HepG2 (cell line): ENCODE measurements around the gene USP7. TPM values are rescaled to one million over a fixed set of nuclear protein-coding genes. Genes with fewer than 3 reads are reported as not detected.

Source experiments
- ATAC-seq: fragments of 200-7000 bp; cut with Tn5 transposase; 3 replicates; pipeline ENCODE4 v1.9.1; 2020; ENCODE audit warnings: mild to moderate bottlenecking, moderate library complexity
- BruUV-seq: library from RNA; stranded (reverse); fragments of 400-500 nt; replicated peaks from 2 replicates; lab custom pipeline; 2021; lab: Mats Ljungman, UMichigan
- CTCF ChIA-PET: fragments of 300-600 bp; formaldehyde crosslinking; extraction: SDS; loops from one replicate; lab custom pipeline; 2021; ENCODE audit warnings: low total read pairs, inconsistent platforms, low intra/inter-chr PET ratio; lab: Yijun Ruan, JAX
- POLR2A ChIA-PET: fragments of 350-600 bp; sonication (Branson Sonifier 250); formaldehyde crosslinking; loops from one replicate; lab custom pipeline; 2020; ENCODE audit warnings: antibody characterized with exemption, inconsistent platforms; lab: Yijun Ruan, JAX
- DNase-seq: peaks from one replicate; pipeline ENCODE4 v3.0.0-alpha.2; 2015; ENCODE audit warnings: low spot score
- FAIRE-seq: peaks from 3 replicates; lab custom pipeline; 2011; peaks lifted over from hg19 to GRCh38; lab: Jason Lieb, UNC
- H2AFZ ChIP-seq: one replicate; pipeline ENCODE4 v1.6.1; 2011; ENCODE audit warnings: low read length, inconsistent platforms
- H3K27ac ChIP-seq: fragments of 300-600 bp; 3 replicates; pipeline ENCODE4 v1.8.0; 2011; ENCODE audit warnings: mixed run types, mild to moderate bottlenecking, mixed read lengths, low read length, inconsistent platforms; ENCODE audit not compliant: insufficient read depth; ENCODE audit errors: extremely low read length
- H3K27me3 ChIP-seq, 2 experiments: fragments of 200-600 bp in 1 of 2; 2 replicates in 1 of 2; 3 replicates in 1 of 2; pipeline versions ENCODE4 v1.6.0 to v1.8.0; 2011; ENCODE audit warnings: low read length in 2 of 2, mild to moderate bottlenecking in 2 of 2, moderate library complexity in 2 of 2, inconsistent platforms in 1 of 2; ENCODE audit not compliant: insufficient read depth in 2 of 2, control insufficient read depth in 1 of 2
- H3K36me3 ChIP-seq, 2 experiments: fragments of 200-600 bp in 1 of 2; replicated peaks in 1 of 2; 2 replicates in 1 of 2; 3 replicates in 1 of 2; pipeline versions ENCODE4 v1.5.1 to v1.8.0; 2011; ENCODE audit warnings: low read length in 2 of 2, inconsistent platforms in 1 of 2; ENCODE audit not compliant: insufficient read depth in 2 of 2, control insufficient read depth in 1 of 2
- H3K4me1 ChIP-seq: 2 replicates; pipeline ENCODE4 v1.5.1; 2012; ENCODE audit warnings: low read length, inconsistent platforms; ENCODE audit not compliant: insufficient read depth
- H3K4me2 ChIP-seq: 2 replicates; pipeline ENCODE4 v1.6.0; 2011; ENCODE audit warnings: low read depth, low read length, inconsistent platforms
- H3K4me3 ChIP-seq, 3 experiments: fragments of 200-600 bp in 1 of 3; sonication (generic), shearing (Covaris generic) in 1 of 3; replicated peaks in 1 of 3; 2 replicates each; pipeline ENCODE4 v1.5.1; 2011 to 2016; ENCODE audit warnings: low read length in 3 of 3, inconsistent platforms in 2 of 3, low read depth in 2 of 3, mild to moderate bottlenecking in 2 of 3, control low read depth in 1 of 3, mixed read lengths in 1 of 3; ENCODE audit not compliant: insufficient read depth in 1 of 3
- H3K79me2 ChIP-seq: one replicate; pipeline ENCODE4 v1.6.1; 2011; ENCODE audit warnings: low read length, inconsistent platforms; ENCODE audit not compliant: insufficient read depth
- H3K9ac ChIP-seq: 2 replicates; pipeline ENCODE4 v1.6.0; 2011; ENCODE audit warnings: mild to moderate bottlenecking, low read depth, low read length, inconsistent platforms; ENCODE audit not compliant: insufficient read depth
- H3K9me3 ChIP-seq: 2 replicates; pipeline ENCODE4 v1.5.1; 2012; ENCODE audit warnings: mild to moderate bottlenecking, low read length
- H4K20me1 ChIP-seq: 2 replicates; pipeline ENCODE4 v1.6.0; 2011; ENCODE audit warnings: inconsistent platforms, mild to moderate bottlenecking, low read length, moderate library complexity; ENCODE audit not compliant: insufficient read depth
- CREB3 ChIP-seq: sonication (generic); formaldehyde crosslinking; IDR thresholded peaks from 2 replicates; pipeline ENCODE4 v1.5.0; 2020; ENCODE audit warnings: missing genetic modification reagents
- E2F2 ChIP-seq: sonication (generic); formaldehyde crosslinking; IDR thresholded peaks from 2 replicates; pipeline ENCODE4 v1.4.0; 2020; ENCODE audit warnings: missing genetic modification reagents, borderline replicate concordance
- GPN1 ChIP-seq: sonication (generic); formaldehyde crosslinking; IDR thresholded peaks from 2 replicates; pipeline ENCODE4 v1.5.1; 2020; ENCODE audit warnings: missing genetic modification reagents, borderline replicate concordance
- GRHL1 ChIP-seq: sonication (generic); formaldehyde crosslinking; conservative IDR thresholded peaks from 2 replicates; pipeline ENCODE4 v1.8.0; 2022; ENCODE audit warnings: missing genetic modification reagents
- HNRNPL ChIP-seq: fragments of 200-400 bp; formaldehyde crosslinking; IDR thresholded peaks from 2 replicates; pipeline ENCODE4 v1.6.1; 2017; ENCODE audit warnings: mild to moderate bottlenecking, low read depth, low read length
- MAX ChIP-seq: IDR thresholded peaks from 2 replicates; pipeline ENCODE4 v1.6.1; 2012; ENCODE audit warnings: inconsistent platforms
- SMARCC2 ChIP-seq: fragments of 450-650 bp; IDR thresholded peaks from 2 replicates; pipeline ENCODE4 v1.6.1; 2017; ENCODE audit warnings: antibody characterized with exemption, mild to moderate bottlenecking
- SOX6 ChIP-seq, 2 experiments: fragments of 450-650 bp in 1 of 2; sonication (generic) in 1 of 2; formaldehyde crosslinking in 1 of 2; IDR thresholded peaks; 2 replicates each; pipeline versions ENCODE4 v1.4.0 to v1.6.1; 2017 to 2020; ENCODE audit warnings: antibody characterized with exemption in 1 of 2, mild to moderate bottlenecking in 1 of 2, missing genetic modification reagents in 1 of 2
- SRSF4 ChIP-seq: fragments of 200-400 bp; formaldehyde crosslinking; IDR thresholded peaks from one replicate; pipeline ENCODE4 v1.6.1; 2018; ENCODE audit warnings: mild to moderate bottlenecking, low read depth, low read length, moderate library complexity; ENCODE audit not compliant: poor library complexity, severe bottlenecking
- ZBTB7B ChIP-seq: sonication (generic); formaldehyde crosslinking; IDR thresholded peaks from 2 replicates; pipeline ENCODE4 v1.4.0; 2020; ENCODE audit warnings: missing genetic modification reagents
- ZFP90 ChIP-seq: sonication (generic); formaldehyde crosslinking; IDR thresholded peaks from 2 replicates; pipeline ENCODE4 v1.8.0; 2022; ENCODE audit warnings: missing genetic modification reagents, mild to moderate bottlenecking, inconsistent platforms, borderline replicate concordance
- ZNF101 ChIP-seq: sonication (generic); formaldehyde crosslinking; IDR thresholded peaks from 2 replicates; pipeline ENCODE4 v1.4.0; 2020; ENCODE audit warnings: mild to moderate bottlenecking, low read depth, missing genetic modification reagents, borderline replicate concordance
- ZNF24 ChIP-seq: fragments of 450-650 bp; IDR thresholded peaks from 2 replicates; pipeline ENCODE4 v1.6.1; 2017; ENCODE audit warnings: antibody characterized with exemption, mild to moderate bottlenecking
- ZNF282 ChIP-seq: fragments of 450-650 bp; IDR thresholded peaks from 2 replicates; pipeline ENCODE4 v1.6.1; 2018; ENCODE audit not compliant: partially characterized antibody
- ZNF558 ChIP-seq: sonication (generic); formaldehyde crosslinking; IDR thresholded peaks from 2 replicates; pipeline ENCODE4 v1.9.0; 2022; ENCODE audit warnings: mild to moderate bottlenecking, missing genetic modification reagents, borderline replicate concordance
- ZNF691 ChIP-seq: sonication (generic); formaldehyde crosslinking; IDR thresholded peaks from 2 replicates; pipeline ENCODE4 v1.4.0; 2020; ENCODE audit warnings: missing genetic modification reagents, low read depth, mild to moderate bottlenecking, borderline replicate concordance
- ZSCAN9 ChIP-seq: IDR thresholded peaks from 2 replicates; pipeline ENCODE4 v1.6.1; 2016; ENCODE audit warnings: borderline replicate concordance
- WGBS: methylation state at CpG from one replicate; pipeline ENCODE4 v1.1.6; 2017; ENCODE audit warnings: low lambda C conversion rate; 5-methylcytosine and 5-hydroxymethylcytosine counted together
- in situ Hi-C: cut with HindIII; loops from 2 replicates; pipeline ENCODE4 v1.10.0; 2017; ENCODE audit warnings: low pct_unique_long_range_greater_than_20kb; ENCODE audit not compliant: extremely low pct_ligation_motif_present
- intact Hi-C: fragments of 100-400 bp; cut with micrococcal nuclease; formaldehyde crosslinking; loops from one replicate; pipeline ENCODE4 v1.10.0; 2022; ENCODE audit not compliant: unreplicated experiment
- polyA plus RNA-seq, 8 experiments: library from polyadenylated mRNA; depleted of rRNA in 3 of 8; stranded (reverse) in 7 of 8; unstranded in 1 of 8; fragments of >200 nt; fragmentation: Illumina TruSeq in 4 of 8; extraction: Trizol in 4 of 8; gene quantifications; 2 replicates each; pipeline versions ENCODE4 v1.2.1 to v1.2.3, GENCODE V29; 2011 to 2016; ENCODE audit warnings: low read depth in 4 of 8, missing spikeins in 1 of 8, mixed read lengths in 1 of 8; ENCODE audit not compliant: insufficient read depth in 1 of 8
- total RNA-seq, 5 experiments: library from RNA; depleted of rRNA; stranded (reverse); fragments of >200 nt; fragmentation: Illumina TruSeq; extraction: Trizol; gene quantifications; 2 replicates each; pipeline ENCODE4 v1.2.3, GENCODE V29; 2016; ENCODE audit warnings: low read depth in 1 of 5

USP7 gene
- total and polyA plus RNA-seq, 2 of the 13 experiments (the other 11 are each of a cell fraction or from before 2014, with no cell fraction given), result 52.5 to 173 TPM

GRCh38 chr16:8866118-8866883 is 97.4 kb downstream of the USP7 start:
- H3K27ac ChIP-seq, result peak overlapping the region; percentile 95
- peaks cover 40% of the 10 kb centered on the region; the same call in 1 of the 2 replicates for H4K20me1 ChIP-seq
- peaks cover 70% of the 10 kb centered on the region for H3K79me2 ChIP-seq
- no peaks in the 10 kb centered on the region; a peak in 1 of 5 replicates for H3K27me3 ChIP-seq
- peak overlapping the region; percentile 82 to 97 (median 87) for H3K4me3 ChIP-seq
- H3K36me3 ChIP-seq, result no peaks in the 10 kb centered on the region
- in situ Hi-C loops (no loop called here), intact Hi-C loops (loop anchor here (2.0 to 5.0 kb wide), 2 partner anchors 16 to 226 kb away; partner anchors contain the start of gene HAPSTR1)
- peak; percentile 60 for FAIRE-seq
- peak; percentile 88 for DNase-seq
- peak; percentile 4 for ATAC-seq
- H3K9ac ChIP-seq, result peak overlapping the region; percentile 86
- WGBS, result 13% methylated on average over 30 of the region's 30 CpGs
- peak overlapping the region; percentile 91 for H3K4me2 ChIP-seq
- H3K4me1 ChIP-seq, result peaks cover 75% of the 10 kb centered on the region
- H3K9me3 ChIP-seq, result no peaks in the 10 kb centered on the region
- POLR2A ChIA-PET, result interaction anchor here (0.7 to 10.4 kb wide), 4 partner anchors 13 to 225 kb away, joined by 4 to 235 read pairs (median 56); partner anchors contain the start of genes HAPSTR1 and LITAFD
- BruUV-seq, result no TSS peak
- H2AFZ ChIP-seq, result no peak overlapping the region
- CTCF ChIA-PET, result no interaction called here
- no peak for TF ChIP-seq GRHL1
- no peak for TF ChIP-seq ZNF101 (CRISPR knock-in tag)
- no peak for TF ChIP-seq SRSF4
- no peak for TF ChIP-seq HNRNPL
- peak; percentile 78; the same call in 1 of the 2 replicates for TF ChIP-seq ZNF558 (CRISPR knock-in tag)
- no peak for TF ChIP-seq E2F2
- no peak for TF ChIP-seq ZFP90
- TF ChIP-seq CREB3 (CRISPR knock-in tag), result no peak
- TF ChIP-seq SMARCC2, result no peak
- no peak for TF ChIP-seq GPN1
- no peak for TF ChIP-seq ZNF691 (CRISPR knock-in tag)
- TF ChIP-seq MAX, result no peak
- no peak for TF ChIP-seq SOX6 (IDR thresholded peaks at IDR 0.05)
- TF ChIP-seq SOX6 (CRISPR knock-in tag; IDR thresholded peaks at IDR 0.05), result peak; percentile 87
- peak; percentile 89 for TF ChIP-seq ZSCAN9 (CRISPR knock-in tag)
- no peak for TF ChIP-seq ZNF282
- peak; percentile 85 for TF ChIP-seq ZBTB7B (CRISPR knock-in tag)
- no peak for TF ChIP-seq ZNF24
